ENCODE data around the gene SLC16A11.
"Not testable (repeated sequence)": the region's sequence is repeated elsewhere in the genome, so short reads cannot be mapped to it uniquely, and the experiment has no call there.

The SLC16A11 gene

DNA sequence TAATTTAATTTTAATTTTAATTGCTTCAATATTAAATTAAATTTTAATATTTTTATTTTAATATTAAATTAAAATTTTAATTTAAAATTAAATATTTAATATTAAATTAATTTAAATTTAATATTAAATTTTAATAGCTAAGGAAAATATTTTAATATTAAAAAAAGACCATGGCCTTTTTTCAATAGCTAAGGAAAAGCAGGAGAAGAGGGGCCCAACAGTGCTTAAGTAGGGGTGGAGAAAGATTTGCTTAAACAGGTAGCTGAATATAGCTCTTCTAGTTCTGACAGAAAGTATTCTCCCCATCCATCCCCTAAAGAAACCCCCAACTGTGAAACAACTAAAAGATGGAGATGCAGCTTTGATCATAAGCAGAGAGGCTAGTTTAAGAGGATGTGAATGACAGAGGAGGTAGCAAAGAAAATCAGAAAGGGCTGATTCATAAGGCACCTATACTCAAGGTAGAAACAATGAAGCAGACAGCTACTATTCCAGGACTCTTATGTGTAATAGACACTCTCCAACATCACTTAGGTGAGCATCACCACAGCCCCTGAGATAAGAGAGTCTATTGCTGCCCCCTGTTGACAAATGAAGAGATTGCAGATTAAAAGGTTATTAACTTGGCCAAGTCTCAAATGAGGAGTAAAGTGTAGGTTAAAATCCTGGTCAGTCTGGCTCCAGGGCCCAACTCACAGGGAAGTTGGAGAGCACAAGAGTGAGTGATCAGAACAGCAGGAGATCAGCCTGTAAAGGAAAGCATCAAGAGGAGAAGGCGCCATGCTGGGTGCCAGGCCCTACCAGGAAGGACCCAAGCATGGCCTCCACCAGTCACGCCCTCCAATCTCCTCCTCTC is 39.3 kb downstream of the SLC16A11 start:
- no peak for DNase-seq

DNA sequence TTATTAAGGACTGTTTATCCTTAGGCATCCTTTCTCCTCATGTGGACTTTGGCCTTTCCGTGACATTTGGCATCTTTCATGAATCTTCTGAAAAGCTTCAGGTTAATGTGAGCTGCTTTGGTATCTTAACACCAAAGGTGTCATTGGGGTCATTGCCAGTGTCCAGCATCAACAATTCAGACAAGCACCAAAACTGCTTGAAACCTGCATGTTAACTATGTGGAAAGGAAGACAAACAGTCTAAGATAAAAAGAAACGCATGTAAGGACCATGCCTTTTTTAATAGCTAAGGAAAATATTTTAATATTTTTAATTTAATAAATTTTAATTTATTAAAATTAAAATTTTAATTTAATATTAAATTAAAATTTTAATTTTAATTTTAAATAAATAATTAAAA is 40.1 kb downstream of the SLC16A11 start:
- DNase-seq = no peak

DNA sequence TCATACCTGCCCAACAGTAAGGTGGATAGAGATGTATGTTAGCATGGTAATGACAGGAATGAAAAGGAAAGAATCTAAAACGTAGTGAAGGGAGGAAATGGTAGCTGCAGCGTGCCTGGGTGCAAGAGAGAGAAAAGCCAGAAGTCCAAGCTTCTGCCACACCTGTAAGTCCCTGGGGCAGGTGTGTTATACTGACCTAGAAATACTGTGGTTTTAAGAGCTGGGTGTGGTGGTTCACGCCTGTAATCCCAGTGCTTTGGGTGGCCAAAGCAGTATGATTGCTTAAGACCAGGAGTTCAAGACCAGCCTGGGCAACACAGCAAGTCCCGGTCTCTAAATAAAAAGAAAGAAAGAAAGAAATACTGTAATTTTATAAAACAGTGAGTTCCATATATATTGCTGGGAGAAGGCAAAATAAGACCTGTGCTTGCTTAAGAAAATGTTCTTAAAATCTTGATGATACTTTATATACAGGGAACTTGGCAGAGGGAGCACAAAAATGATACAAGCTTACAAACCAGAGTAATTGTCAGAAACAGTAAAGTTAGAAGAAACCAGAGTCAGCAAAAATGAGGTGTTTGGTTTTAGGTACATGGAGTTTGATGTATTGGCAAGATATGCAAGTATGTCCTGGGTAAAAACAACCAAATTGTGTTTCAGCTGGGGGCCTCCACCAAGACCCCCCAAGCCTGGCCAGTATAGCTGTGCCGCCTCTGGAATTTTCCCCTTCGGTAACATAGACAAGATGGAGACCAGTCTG is 41.4 kb downstream of the SLC16A11 start:
- DNase-seq = no peak

DNA sequence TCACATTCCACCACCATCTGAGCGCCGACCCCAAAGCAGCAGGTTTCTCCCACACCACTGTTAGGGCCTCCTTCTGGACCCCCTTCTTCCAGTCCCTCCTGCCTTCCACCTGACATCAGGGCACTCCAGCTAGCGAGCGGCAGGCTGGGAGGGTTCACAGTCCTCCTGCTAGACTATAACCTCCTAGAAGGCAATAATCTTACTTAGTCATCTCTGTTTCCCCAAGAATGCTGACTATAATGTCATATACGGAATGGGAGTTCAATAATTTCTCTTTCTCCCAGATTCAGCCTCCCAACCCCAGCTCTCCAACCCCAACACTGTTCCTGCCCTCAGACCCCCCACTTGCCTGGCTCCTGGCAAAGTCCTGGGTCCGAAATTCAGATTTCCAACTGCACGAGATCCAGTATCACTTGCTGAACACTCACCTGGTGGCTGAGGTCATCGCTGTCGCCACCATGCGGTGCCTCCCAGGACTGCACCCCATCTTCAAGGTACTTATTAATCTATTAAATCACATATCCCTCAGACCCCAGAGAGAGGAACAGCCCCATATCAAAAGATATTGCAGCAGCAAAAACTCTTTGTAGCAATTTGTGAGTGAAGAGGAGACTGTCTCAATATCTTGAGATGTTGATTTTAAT is 42.5 kb downstream of the SLC16A11 start:
- no peak for DNase-seq

DNA sequence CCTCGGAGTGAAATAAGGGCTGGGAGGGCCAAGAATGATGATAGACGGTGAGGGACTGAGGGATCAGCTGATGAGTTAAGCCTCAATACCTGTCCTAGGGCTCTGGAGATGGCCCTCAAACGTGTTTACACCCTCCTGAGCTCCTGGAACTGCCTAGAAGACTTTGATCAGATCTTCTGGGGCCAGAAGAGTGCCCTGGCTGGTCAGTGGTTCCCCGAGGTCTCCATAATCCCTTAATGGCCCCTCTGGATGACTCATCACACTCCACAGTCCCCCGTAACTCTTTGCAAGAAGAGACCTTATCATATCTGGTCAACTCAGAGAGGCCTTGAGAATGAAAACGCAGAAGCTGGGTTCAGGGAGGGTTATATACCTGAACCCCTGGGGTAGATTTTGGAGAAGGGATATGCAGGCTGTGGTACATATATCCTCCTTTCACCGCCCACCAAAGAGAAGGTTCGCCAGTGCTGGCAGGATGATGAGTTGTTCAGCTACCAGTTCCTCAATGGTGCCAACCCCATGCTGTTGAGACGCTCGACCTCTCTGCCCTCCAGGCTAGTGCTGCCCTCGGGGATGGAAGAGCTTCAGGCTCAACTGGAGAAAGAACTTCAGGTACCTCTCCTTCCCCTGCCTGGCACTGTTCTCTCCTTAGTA is 44.9 kb downstream of the SLC16A11 start:
- no peak for DNase-seq

DNA sequence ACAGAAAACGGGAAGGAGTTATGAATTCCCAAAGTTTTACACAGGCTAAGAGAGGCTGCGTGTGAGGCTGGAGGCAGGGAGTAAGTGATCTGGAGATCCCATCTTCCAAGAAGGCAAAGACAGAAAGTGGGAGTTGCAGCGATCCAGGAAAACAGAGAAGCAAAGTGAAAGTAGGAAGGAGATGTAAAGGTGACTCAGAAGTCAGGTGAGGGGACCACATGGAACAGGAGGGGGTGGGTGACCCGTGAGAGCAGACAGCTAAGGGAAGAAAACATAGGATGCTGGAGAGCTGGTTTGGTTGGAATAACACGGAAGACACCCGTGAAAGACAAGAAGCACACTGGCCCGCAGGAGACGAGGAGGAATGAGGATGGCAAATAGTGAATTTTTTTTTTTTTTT is 46.7 kb downstream of the SLC16A11 start:
- no peak for DNase-seq

DNA sequence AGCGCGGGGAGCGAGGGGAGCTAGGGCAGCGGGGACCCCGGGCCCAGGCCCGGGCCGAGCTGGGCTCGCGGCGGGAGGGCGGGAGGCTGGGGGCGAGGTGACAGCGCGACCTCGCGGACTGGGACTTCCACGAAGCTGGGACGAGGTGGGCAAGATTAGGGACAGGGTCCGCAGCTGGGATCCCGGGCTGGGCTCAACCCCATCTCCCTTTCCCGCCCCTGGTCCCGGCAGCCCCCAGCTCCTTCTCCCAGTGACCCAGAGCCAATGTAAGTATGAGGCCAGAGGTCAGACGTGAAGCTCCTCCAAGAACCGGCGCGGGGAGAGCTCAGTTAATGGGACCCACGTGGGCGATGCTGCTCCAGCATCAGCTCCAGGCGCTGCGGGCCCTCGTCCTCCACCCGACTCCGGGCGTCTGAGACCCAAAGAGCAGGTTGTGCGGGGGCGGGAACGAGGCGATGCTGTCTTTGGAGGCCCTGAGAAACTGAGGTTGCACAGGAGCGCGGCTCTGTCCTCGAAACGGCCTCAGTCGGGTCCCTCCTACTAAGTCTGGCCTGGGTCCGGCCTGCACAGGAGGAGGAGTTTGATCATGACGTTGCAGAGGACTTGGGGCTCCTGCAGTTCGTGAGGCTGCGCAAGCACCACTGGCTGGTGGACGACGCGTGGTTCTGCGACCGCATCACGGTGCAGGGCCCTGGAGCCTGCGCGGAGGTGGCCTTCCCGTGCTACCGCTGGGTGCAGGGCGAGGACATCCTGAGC is 47.5 kb downstream of the SLC16A11 start:
- no peak for DNase-seq

DNA sequence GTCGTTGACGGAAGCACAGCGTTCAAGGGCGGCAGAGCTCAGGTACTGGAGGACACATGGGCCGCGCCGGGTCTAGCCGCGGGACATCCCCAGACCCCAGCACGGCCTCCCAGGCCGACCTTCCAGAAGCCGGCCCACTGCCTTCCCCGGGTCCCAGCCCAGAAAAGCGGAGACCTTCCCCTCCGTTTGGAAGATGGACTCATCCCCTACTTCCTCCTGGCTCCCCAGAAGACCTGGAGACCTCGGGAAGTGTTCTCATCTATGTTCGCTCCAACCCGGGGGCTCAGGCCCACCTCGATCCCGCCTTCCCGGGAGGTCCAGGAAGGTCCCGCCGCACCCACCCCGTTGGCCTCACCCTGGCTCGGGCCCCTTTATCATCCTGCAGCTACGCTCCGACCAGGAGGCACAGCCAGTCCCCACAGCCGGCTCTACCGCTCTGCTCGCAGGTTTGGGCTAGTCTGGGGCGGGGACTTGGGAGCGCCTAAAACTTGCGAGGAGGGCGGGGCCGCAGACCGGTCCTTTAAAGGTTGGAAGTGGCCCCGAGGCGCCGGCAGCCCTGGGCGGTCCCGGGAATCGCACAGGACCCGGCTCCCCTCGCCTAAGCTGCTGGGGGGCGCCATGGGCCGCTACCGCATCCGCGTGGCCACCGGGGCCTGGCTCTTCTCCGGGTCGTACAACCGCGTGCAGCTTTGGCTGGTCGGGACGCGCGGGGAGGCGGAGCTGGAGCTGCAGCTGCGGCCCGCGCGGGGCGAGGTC is 48.2 kb downstream of the SLC16A11 start, which contains the start of gene ALOX12:
Gene ALOX12 (plus strand): TSS at position 550 of the 756 bp plus-strand sequence. CDS start 69 bp downstream, at position 619.
- DNase-seq = no peak

DNA sequence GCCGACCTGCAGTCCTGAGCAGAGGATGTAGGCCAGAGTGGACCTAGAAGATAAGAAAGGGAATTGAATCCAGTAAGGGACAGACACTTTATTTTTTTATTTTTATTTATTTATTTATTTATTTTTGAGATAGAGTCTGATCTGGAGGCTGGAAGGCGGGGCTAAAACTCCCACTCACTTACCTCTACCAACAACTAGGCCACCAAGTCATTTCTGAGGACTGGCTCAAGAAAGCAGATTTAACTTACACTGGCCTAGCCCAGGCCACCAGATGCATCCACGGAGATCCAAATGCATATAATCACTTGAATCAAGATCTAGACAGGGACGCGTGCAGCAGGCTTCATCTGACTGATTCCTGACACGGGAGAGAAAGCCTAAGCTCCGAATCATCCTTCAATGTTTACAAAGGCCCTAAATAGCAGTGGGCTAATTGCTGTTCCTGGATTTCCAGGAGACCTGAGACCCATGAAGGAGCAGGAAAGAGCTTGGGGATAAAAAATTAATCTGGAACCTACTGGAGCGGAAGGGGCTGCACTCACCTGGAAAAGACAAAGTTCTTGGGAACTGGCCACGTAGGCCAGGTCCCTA is 49.1 kb downstream of the SLC16A11 start:
- DNase-seq = no peak

DNA sequence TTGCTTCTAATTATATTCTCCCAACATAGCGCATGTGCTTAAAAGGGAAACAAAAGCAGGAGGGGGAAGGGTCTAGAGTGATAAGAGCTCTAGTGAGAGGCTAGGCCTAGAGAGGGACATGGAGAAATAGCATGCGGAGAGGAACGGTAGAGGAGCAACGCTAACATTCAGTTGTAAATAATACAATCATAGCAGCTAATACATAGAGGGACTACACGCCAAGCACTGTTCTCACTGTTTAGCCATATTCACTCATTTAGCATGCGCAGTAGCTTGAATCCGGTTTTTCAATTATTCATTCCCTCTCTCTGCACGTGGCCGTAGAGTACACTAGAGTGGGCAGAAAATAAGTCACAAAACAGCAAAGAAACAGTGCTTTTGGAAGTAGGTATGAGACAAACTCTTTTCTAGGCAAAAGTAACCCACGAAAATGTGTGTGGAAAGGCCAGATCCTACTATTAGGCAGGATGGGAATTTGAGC is 49.7 kb downstream of the SLC16A11 start:
- no peak for DNase-seq

DNA sequence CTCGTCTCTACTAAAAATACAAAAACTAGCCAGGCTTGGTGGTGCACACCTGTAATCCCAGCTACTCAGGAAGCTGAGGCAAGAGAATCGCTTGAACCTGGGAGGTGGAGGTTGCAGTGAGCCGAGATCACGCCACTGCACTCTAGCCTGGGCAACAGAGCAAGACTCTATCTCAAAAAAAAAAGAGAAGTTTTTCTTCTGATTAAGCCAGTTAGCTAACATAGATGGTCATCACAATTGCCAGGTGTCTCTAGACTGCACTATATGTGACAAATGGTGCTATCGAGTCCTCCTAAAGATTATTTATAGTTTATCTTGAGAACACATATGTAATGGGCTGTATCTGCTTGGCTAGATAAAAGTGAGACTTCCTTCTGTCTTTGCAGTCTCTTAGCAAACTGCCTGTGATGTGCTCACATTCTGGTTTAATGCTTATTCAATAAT is 50.3 kb downstream of the SLC16A11 start:
- not testable (repeated sequence) for DNase-seq

All from activated T-cell treated with anti-CD3 and anti-CD28 coated beads for 4 hours (primary cell).